Activated CD8-positive, alpha-beta memory T cell treated with anti-CD3 and anti-CD28 coated beads, Interleukin-2, amount 50 U/mL, for 24 hours (primary cell): Measurements from ENCODE around the gene AKAP4.

Experiments used
- DNase-seq: peaks from one replicate; pipeline ENCODE4 v3.0.0-alpha.2; 2020; ENCODE audit errors: extremely low read depth

AKAP4 gene, protein sequence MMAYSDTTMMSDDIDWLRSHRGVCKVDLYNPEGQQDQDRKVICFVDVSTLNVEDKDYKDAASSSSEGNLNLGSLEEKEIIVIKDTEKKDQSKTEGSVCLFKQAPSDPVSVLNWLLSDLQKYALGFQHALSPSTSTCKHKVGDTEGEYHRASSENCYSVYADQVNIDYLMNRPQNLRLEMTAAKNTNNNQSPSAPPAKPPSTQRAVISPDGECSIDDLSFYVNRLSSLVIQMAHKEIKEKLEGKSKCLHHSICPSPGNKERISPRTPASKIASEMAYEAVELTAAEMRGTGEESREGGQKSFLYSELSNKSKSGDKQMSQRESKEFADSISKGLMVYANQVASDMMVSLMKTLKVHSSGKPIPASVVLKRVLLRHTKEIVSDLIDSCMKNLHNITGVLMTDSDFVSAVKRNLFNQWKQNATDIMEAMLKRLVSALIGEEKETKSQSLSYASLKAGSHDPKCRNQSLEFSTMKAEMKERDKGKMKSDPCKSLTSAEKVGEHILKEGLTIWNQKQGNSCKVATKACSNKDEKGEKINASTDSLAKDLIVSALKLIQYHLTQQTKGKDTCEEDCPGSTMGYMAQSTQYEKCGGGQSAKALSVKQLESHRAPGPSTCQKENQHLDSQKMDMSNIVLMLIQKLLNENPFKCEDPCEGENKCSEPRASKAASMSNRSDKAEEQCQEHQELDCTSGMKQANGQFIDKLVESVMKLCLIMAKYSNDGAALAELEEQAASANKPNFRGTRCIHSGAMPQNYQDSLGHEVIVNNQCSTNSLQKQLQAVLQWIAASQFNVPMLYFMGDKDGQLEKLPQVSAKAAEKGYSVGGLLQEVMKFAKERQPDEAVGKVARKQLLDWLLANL

DNA sequence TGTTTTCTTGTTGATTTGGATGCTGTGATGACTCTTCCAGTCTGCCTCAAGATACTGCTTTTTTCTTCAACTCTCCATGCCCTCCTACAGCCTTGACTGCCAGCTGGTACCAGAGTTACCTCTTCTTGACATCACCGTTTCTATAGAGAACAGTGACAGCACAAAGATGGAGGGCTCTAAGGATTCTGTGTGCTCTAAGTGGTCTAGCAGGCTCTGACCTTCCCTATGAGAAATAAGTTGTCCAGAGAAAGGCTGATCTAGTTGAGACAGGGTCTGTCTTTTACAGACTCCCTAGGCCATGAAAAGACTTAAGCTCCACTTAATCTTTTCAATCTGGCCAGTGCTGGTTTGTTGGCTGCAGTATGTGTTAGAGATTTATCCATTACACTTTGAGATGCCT, at the start of gene AKAP4:
TSS of gene AKAP4 (minus strand) at position 101 of the 400 bp plus-strand sequence. CDS start 118 bp downstream, outside the sequence.
- DNase-seq: no peak

DNA sequence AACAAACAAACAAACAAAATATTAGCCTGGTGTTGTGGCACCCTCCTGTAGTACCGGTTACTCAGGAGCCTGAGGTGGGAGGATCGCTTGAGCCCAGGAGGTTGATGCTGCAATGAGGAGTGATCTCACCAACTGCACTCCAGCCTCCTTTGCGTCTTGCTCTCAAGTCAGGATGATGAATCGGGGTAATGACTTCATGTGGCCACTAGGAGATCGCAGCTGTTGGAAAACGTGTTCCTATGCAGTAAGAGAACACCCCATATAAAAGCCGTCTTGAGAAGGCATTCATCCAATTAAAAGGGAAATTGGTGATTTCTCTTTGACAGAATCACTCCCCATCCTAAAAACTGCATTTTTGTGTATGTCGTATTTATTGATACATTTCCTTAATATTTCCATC, 10.7 kb upstream of the AKAP4 start:
- no peak for DNase-seq

GRCh38 chrX:50206753-50207152, 5.9 kb upstream of the AKAP4 start:
- DNase-seq: no peak

DNA sequence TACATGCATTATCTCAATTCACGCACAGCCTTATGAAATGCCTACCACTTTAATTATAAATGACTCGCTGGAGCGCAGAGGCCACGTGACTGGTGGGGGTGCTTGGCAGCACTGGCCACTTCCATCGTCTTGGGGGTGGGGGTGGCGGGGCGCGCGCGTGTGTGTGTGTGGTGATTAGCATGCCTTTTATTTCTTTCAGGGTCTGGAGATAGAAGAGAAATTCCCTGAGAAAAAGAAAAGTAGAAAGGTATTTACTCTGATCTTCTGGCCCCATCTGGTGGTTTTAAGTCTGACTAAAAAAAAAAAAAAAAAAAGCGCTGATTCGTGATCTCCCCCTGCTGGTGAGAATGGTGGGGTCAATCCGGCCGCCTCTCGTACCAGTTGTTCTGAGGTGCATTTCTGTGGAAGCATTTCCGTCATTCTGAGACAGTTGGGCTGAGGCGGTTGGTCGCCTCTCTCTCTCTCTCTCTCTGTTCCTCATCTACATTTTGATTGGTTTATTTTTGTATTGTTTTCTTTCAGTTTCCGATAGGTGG, 3.6 kb upstream of the AKAP4 start, which contains the start of gene CCNB3:
TSS of gene CCNB3 (plus strand) at position 402 of the 536 bp plus-strand sequence. CDS start 80,399 bp downstream, outside the sequence.
- DNase-seq: peak; percentile 31

DNA sequence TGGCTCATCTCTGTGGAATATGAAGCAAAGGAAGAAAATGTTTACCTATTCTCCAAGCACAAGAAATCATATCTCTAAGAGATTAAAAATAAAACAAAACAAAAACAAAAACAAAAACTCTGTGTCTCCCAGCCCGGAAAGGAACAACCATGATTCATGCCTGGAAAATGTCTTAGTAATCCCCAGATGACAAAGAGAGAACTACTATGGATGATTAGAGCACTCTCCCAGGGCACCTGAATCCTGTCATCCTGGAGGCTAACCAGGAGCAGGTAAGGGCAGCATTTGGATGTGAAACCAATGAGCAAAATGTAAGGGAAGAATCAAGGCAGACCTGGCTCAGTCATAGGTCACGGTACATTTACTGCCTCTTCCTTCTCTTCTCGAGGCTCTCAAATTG, 1.7 kb upstream of the AKAP4 start:
- DNase-seq: no peak

- no peak for DNase-seq
Measured at GRCh38 chrX:50198348-50198747, 2.5 kb downstream of the AKAP4 start.

DNA sequence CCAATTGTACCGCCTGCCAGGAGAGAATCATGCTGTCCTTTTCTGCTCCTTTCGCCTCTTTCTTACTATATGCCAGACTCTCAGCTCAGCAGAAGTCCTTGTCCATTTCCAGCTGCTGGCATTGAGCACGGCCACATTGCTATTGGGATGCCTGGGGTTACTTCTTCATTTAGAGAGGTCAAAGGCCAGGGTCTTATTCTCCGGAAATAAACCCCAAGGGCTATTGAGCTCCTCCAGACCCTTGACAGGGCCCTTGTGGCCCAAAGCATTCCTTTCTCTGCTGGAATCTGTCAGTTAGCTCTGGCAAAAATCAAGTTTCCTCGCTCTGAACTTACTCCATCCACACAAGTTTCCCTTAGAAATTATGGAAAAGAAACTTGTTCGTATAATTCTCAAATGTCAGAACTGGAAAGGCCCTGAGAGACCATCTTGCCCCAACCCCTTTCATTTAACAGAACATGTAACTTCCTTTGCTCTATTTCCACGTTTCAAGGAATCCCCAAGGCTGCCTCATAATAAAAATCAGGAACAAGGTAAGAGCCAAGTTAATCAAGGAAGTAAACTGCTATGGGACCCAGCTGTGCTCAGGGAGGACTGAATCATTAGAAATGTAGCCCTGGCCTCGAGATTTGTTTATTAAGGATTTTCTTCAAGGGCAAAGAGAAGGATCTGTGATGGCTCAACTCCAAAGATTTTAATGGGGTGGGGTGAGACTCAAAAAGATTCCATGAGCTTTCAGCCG, 11.8 kb downstream of the AKAP4 start:
- no peak for DNase-seq

GRCh38 chrX:50183891-50184290, 16.9 kb downstream of the AKAP4 start:
- no peak for DNase-seq

DNA sequence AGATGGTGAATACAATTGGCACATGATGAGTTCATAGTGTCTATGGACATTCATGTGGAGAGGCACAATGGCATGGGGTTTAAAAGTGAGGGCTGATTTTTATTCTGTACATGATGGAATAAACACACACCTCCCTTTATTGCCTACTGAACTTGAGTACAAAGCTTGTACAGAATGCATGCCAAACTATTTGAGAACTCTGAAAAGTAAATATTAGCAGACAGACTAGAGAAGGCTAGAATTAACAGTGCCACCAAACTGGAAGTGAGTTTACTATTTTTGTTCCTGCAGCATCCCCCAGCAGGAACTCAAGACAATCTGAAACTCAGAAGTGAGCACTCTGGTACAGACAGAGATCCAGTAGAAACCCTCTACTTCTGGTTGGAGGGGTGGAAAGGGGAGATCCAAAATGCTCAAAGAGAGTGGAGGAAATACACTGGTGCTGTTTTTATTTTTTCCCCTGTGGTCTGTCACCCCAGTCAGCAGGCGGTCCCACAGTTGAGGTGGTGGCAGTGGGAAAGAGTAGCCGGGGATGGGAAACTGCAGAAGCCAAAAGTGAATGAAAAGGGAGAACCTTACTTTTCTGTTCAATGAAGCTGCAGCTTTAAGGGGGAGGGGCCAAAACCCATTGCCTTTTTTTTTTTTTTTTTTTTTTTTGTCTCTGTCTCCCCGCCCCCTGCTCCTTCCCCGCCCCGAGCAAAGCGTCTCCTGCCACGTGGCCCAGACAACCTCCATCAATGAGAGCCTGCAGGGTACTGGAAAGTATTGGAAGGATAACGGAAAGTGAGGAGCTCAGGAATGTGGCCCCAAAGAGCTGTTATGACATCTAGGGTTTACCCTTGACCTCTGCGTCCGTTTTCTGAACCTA, 20.5 kb downstream of the AKAP4 start:
- no peak for DNase-seq

DNA sequence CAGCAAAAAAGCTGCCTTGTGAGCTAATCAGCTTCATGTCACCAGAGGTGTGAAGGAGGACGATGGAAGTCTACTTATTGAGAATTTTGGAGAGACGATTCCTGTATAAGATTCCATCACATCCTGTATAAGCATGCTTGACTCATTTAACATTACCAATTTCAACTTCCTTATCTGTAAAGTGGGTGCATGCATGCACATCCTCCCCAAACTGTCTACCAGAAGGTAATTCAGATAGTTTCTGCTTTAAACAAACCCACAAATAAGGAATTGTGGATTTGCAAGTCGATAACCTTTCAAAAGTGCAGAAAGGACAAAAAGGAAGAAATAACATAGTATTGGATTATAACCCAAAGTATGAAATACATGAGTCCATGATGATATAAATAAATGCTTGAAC, 31.1 kb downstream of the AKAP4 start:
- no peak for DNase-seq

- DNase-seq: no peak
Measured at GRCh38 chrX:50168241-50168687, 32.5 kb downstream of the AKAP4 start.

GRCh38 chrX:50167366-50167765, 33.4 kb downstream of the AKAP4 start:
- no peak for DNase-seq

DNA sequence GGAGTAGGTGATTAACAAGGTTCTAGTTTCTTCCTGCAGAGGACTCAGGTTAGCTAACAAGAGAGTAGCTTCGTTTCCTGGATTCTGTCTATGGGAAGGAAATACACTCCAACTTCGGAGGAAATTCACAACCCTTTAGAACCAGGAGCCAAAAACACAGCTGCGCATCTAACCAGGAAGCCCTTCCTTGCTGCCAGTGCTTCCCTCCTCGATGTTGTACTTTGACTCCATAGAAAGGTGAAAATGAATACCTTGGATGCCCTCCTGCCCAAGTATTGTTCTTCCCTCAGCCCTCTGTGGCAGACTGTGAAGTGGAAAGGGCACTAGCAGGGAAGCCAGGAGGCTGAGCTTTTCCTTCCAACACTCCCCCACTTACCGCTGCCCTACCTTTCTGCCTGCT, 35.1 kb downstream of the AKAP4 start:
- no peak for DNase-seq

- DNase-seq: no peak
Measured at GRCh38 chrX:50161127-50161526, 39.7 kb downstream of the AKAP4 start.

- DNase-seq: no peak
Measured at GRCh38 chrX:50158593-50158992, 42.2 kb downstream of the AKAP4 start.

DNA sequence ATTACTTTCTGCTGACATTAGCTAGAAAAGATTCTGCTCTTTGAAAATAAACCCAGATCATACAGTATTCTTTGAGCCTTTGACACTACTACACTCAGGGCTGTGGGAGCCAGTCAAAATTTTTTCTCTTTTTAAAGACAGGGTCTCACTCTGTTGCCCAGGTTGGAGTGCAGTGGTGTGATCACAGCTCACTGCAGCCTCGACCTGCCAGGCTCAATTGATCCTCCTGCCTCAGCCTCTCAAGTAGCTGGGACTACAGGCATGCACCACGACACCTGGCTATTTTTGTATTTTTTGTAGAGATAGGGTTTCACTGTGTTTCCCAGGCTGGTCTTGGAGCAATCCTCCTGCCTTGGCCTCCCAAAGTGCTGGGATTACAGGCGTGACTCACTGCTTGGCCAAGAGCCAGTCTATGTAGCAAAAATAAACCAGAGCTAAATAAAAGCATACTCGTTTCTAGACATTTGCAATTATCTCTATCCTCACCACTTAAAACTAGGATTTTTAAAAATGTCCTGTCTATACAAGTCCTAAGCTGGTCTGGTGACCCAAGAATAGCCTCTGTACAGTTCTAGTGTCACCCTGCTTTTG, 43.2 kb downstream of the AKAP4 start:
- no peak for DNase-seq

- DNase-seq: no peak
Measured at GRCh38 chrX:50154429-50154828, 46.4 kb downstream of the AKAP4 start.

- no peak for DNase-seq
Measured at GRCh38 chrX:50152456-50152855, 48.4 kb downstream of the AKAP4 start.

GRCh38 chrX:50147972-50148371, 52.8 kb downstream of the AKAP4 start:
- no peak for DNase-seq
